G401.6 (cell line): ENCODE data around the gene RRAS2.
"Not testable (repeated sequence)": the region's sequence is repeated elsewhere in the genome, so short reads cannot be mapped to it uniquely, and the experiment has no call there.

Experiments used
- FAIRE-seq: peaks from 2 replicates; lab custom pipeline; 2012; peaks lifted over from hg19 to GRCh38; lab: Jason Lieb, UNC

RRAS2 gene

DNA sequence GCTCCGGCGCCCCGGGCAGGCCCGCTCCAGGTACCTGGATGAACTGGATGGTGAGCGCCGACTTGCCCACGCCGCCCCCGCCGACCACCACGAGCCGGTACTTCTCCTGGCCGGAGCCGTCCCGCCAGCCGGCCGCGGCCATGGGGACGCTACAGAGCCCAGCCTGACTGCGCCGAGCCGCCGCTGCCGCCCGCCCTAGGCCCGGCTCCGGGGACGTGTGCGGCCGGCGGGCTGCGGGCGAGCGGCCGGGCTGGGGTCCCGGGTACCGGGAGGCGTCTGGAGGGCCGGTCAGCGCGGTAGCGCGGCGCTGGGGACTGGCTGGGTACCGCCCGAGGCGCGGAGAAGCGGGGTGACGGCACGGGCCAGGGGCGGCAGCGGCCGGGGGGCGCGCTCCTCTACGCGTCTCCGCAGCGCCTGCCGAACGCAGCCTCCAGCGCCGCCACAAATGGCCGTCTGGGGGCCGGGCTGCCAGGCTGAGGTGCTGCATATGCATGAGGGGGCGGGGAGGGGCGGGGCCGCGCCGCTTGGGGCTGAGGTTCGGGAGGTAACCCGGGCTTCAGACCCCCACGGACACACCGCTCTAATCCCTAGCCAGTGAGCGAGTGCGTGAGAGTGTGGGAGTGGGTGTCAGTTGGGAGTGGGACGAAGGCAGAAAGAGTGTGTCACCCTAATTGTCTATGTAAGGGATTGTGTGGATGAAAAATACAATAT lies at the start of gene RRAS2:
RRAS2 (minus strand) TSS at position 455 of the 711 bp plus-strand sequence; CDS start at position 142, 313 bp downstream.
- FAIRE-seq: no peak

DNA sequence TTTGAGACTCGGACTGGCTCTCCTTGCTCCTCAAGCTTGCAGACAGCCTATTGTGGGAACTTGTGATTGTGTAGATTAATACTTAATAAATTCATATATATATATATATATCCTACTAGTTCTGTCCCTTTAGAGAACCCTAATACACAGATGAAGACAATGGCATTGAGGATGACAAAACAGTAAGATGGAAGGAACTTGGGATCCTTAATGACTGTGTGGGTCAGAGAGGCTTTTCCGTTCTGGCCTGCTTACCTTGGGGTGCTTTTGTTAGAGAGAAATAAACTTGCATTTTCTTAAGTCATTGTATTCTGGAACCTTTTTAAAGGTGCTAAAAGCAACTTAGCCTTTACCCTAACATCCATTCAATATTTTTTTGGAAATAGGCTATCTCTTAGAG lies 49.6 kb upstream of the RRAS2 start:
- no peak for FAIRE-seq

DNA sequence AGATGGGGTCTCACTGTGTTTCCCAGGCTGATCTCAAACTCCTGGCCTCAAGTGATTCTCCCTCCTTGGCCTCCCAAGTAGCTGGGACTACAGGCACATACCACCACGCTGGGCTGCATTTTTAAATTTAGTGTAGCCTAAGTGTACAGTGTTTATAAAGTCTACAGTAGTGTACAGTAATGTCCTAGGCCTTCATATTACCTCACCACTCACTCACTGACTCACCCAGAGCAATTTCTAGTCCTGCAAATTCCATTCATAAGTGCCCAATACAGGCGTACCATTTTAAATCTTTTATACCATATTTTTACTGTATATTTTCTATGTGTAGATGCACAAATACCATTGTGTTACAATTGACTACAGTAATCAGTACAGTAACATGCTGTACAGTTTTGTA lies 47.1 kb upstream of the RRAS2 start:
- FAIRE-seq: not testable (repeated sequence)

DNA sequence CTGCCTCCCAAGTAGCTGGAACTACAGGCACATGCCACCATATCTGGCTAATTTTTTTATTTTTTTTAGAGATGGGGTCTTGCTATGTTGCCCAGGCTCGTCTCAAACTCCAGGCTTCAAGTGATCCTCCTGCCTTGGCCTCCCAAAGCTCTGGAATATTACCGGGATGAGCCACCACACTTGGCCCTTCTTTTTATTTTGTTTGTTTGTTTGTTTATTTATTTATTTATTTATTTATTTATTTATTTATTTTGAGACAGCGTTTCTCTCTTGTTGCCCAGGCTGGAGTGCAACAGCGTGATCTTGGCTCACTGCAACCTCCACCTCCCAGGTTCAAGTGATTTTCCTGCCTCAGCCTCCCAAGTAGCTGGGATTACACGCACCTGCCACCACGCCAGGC lies 44.5 kb upstream of the RRAS2 start:
- not testable (repeated sequence) for FAIRE-seq

DNA sequence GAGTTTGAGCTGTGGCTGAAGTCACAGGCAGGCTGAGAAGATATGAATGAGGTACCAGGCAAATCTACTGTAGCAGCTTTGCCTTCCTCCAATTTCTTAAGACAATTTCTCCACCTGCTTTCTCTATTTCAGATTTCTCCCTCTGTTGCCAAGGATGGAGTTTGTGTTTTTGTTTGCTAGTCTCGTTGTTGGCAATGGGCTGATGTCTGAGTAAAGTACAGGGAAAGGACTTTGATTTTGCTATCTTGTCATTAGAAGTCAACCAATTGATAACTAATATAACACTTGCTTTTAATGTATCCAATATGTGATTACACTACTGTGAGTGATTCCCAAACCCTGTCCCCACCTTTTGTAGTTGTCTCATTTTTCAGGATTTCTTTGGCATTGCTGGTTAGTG lies 40.1 kb upstream of the RRAS2 start:
- no peak for FAIRE-seq

DNA sequence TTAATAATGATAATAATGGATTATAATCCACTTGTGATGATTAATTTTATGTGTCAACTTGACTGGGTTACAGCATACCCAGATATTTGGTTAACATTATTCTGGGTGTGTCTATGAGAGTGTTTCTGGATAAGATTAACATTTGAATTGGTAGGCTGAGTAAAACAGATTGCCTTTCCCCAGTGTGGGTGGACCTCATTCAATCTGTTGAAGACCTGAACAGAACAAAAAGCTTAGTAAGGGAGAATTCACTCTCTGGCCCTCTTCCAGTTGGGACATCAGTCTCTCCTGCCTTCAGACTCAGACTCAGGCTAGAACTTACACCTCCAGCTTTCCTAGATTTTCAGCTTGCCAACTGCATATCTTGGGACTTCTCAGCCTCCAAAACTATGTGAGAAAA lies 37.3 kb upstream of the RRAS2 start:
- FAIRE-seq: no peak

DNA sequence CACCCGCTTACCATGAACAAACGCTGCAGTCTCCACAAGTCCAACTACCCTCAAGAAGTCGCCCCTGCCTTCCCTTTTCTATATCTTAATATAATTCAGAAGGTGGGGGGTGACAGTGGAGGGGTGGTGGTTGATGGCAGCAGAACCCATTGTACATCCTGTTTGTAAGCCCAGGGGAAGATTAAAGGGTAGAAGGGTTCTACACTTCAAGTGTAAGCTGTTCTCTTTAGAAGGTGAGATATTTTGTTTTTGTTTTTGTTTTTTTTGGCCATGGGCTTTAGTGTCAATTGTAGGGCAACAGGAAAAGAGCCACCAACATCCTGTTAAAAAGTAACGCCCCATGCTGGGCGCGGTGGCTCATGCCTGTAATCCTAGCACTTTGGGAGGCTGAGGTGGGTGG lies 34.9 kb upstream of the RRAS2 start:
- no peak for FAIRE-seq

DNA sequence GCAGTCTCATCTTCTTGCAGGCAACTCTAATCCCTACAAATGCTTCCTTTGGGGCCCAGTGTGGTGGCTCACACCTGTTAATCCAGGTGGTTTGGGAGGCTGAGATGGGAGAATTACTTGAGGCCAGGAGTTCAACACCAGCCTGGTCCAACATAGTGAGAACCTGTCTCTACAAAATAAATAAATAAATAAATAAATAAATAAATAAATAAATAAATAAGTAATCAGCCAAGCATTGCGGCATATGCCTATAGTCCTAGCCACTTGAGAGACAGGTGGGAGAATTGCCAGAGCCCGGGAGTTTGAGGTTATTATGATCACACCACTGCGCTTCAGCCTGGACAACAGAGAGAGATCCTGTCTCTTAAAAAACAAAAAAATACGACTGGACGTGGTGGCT lies 34.1 kb upstream of the RRAS2 start:
- FAIRE-seq: no peak

DNA sequence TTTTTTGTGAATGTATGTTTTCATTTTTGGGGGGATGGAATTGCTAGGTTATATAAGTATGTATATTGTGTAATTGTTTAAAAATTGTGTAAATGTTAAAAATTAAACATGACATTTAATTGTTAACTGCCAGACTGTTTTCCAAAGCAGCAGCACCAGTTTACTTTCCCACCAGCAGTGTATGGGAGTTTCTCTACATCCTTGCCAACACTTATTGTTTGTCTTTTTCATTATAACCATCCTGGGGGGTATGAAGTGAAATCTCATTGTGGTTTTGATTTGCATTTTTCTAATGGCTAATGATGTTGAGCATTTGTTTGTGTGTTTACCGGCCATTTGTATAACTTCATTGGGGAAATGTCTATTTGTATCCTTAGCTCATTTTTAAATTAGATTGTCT lies 31.7 kb upstream of the RRAS2 start:
- no peak for FAIRE-seq

DNA sequence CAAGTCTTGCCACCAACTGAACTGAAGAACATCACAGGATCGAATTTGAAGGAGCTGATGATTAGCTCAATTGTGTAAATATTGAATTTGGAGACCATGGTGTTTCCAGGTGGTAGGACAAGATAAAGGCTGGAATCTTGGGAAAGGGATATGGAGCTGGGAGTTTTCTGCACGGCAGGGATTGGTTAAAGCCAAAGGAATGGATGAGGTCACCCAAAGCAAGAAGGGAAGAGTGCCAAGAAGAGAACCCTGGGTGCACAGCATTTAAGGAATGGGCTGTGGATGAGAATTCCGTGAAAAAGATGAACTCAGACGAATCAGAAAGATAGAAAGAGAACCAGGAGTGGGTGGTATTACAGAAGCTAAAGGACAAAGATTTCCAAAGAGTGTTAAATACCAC lies 29.4 kb upstream of the RRAS2 start:
- FAIRE-seq: no peak

DNA sequence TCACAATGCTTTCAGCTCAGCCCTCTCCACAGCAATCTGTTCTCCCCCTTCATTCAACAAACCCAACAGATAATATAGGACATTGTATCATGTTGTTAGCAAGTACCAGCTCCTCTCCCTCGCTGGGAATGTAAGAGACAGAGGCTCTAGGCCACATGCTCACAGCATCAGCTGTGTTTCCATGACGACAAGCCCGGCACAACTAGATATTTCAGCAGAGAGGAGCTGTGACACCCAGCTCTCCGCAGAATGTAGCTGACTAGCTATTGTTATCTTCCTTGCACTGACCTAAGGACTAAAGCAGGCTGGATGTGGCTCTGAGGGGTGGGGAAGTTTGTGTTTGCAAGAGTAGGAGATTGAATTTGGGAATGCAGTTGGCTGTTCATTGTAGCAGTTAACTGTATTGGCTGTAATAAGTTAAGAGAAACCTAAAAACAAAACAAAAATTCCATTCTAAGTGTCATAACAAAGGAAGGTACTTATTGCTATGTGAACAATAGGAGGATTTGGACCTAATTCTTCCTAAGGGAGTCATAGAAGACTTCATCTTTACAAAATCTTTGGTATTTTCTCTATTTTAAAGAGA lies 28.0 kb upstream of the RRAS2 start:
- FAIRE-seq: no peak

DNA sequence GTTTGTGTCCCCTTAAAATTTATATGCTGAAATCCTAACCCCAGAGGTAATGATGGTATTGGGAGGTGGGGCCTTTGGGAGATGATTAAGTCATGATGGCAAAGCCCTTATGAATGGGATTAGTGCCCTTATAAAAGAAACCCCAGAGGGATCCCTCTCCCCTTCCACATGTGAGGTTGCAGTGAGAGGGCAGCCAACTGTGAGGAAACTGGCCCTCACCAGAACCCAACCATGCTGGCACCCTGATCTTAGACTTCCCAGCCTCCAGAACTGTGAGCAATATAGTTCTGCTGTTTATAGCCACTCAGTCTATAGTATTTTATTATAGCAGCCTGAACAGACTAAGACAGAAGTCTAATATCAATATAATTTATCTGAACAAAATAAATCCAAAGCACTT lies 27.1 kb upstream of the RRAS2 start:
- FAIRE-seq: no peak

DNA sequence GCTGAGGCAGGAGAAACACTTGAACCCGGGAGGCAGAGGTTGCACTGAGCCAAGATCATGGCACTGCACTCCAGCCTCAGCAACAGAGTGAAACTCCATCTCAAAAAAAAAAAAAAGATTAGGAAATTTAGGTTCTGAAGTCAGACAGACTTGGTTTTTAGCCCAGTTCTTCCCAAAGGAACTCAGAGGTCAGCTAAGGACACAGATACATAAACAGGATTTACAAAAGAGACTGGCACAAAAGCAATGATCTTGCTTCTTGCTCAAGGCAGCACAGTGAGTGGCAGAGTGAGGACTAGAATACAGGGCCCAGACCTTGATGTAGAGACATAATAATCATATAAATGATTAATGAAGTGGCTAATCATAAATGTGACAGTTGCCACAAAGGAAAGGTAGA lies 25.4 kb upstream of the RRAS2 start:
- no peak for FAIRE-seq

DNA sequence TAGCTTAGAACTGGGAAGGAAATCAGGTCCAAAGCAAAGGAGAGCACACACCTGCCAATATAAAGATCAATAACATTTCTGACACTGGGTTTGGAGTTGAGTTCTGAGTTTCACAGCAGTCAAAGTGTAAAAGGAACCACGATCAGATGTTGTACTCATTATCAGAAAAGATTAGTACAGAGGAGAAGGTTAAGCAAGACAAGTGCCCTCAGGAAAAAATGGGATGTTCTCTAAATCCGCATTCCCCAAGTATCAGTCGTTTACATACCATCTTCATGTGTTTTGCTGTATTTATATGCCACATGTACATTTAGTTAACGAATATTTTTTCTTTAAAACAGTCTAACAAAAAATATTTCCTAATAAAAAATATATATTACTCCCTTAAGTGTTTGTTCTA lies 23.0 kb upstream of the RRAS2 start:
- FAIRE-seq: peak; percentile 70

DNA sequence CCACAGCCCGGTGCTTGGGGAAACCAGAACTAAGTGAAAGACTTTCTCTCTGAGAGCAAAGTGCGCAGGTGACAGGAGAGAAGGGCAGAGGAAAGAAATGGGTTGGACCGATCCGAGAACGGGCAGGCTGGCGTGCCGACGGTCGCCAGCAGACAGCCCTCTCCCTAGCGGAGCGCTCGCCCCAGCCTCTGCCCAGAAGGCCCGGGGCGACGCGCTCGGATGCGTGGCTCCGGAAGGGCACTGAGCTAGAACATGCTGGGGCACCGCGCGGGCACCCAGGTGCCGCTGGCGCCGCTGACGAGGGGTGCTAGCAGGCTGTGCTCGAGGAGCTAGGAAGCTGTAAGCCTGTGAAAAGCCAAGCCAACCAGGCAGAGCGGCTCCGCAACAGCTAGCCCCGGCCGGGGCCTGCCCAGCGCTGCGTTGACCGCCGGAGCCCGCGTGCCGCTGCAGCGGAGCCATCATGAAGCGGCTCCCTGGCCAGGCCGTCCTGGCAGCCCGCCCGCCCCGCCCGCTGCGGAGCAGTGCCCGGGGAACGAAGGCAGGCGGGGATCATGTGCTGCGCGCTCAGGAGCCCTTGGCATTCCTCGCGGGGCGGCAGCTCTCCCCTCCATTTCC lies 22.1 kb upstream of the RRAS2 start:
- no peak for FAIRE-seq

DNA sequence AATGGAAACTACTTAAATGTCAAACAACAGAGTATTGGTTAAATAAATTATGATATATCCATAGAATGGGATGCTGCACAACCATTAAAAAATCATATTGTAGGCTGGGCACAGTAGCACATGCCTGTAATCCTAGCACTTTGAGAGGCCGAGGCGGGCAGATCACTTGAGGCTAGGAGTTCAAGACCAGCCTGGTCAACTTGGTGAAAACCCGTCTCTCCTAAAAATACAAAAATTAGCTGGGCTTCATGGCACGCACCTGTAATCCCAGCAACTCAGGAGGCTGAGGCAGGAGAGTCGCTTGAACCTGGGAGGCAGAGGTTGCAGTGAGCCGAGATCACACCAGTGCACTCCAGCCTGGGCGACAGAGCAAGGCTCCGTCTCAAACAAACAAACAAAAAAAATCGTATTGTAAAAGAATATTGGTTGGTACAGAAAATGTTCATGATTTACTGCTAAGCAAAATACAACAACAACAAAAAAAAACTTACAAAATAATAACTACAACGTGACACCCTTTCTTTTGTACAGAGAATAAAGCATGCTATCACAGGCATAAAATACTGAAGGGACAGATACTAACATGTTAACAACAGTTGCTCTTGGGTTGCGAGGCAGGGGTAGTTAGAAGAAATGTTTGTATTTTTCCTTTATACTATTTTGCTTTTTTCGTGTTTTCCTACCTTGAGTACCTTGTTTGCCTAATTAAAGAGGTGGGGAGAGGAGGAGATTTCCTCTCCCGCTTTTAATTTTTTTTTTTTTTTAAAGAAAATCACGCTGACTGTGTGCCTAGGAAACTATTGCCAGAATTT lies 21.3 kb upstream of the RRAS2 start:
- FAIRE-seq: no peak

DNA sequence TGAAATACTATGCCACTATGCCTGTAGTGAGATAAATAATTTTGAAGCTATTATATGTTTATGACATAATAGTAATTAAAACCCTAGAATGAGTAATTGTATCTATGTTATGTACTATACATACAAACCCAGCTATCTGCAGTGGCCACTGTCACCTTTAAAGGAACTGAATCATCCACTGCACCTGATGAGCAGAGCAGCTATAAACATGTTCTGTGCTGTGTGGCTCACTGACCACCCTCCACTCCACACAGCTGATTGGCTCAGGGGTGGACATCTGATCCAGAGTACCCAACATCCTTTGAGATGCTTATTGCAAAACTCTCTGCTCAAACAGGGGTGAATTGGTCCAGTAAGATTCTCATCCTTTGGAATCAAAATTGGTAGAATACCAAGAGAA lies 19.2 kb upstream of the RRAS2 start:
- no peak for FAIRE-seq

DNA sequence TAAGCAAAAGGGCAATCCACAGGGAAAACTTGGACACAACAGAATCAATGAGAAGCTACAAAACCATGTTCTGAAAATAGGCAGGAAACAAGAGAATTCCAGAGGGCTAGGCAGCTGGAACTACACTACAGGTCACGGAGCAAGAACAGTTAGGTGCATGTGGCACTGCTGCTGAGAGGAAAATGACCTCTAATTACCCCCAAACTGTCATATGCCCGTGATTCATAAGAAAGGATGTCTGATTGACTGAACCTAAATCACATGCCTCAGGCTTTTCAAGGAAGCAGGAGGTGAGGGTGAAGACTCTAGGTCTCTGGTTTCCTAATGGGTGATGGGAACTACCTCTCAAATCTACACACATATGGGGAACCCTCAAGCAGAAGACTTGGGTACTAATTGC lies 17.9 kb upstream of the RRAS2 start:
- no peak for FAIRE-seq

DNA sequence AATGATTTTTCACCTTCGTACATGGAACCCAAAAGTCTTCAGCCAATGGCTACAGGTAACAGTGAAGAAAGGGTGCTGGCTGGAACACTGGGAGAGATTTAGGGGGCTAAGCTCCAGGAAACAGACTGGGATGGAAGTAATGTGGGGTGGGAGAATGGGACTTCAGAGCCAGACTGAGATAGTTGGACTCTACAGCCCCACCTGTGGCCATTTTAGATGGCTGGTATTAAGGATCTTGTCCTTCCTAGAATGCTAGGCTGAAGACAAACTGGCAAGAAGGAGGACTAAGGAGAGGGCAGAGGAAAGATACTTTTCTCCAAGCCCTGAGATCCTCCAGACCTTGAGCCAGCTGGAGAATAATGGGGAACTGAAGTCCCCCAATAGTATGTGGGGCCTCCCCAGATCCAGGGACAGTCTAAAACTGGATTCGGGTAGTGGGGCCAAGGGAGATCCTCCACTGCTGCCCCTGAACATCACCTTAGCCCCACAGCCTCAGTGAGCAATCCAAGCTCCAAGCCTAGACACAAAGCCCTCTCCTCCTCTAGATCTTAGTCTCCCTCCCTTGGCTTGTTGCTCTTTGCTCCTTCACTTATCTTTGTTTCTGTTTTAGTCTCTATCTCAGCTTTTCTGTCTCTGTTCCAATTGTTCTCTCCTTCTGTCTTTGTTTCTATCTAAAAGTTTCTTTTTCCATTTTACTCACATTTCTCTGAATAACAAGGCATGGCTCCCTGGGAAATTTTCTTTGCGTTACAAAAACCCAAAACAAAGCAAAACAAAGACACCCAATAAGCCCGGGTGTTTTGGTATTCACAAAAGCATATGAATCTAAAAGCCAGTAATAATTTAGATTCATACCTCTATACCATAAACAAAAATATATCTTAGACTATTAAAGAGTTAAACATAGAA lies 16.2 kb upstream of the RRAS2 start:
- no peak for FAIRE-seq

DNA sequence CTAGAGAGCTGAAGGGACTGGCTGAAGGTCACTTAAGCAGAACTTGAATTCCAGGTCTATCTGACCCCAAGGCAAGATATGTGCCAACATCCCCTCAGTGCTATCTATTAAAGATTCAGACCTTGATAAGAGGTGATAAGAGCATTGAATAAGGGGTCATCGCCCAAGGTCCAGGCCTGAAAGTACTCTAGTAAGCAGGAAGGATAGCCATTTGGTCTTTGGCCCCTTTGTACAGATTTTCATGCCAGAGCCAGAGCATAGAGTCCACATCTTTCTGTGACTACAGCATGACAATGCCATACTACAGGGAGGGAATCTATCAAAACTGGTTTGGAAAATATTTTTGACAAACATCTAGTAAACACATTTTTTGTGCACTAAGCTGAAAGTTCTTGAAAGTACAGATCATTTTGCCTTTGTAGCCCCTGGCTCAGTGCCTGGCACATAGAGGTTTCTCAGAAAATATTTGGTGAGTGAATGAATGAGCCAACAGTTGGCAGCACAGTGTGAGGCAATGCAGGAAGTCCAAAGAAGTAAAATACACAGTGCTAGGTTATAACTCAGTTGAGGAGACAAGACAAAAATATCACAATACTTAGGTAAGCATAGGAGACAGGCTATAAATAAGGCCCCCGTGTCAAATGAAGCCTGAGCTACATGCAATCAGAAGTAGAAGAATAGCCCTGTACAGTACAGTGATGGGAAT lies 15.1 kb upstream of the RRAS2 start:
- FAIRE-seq: no peak

DNA sequence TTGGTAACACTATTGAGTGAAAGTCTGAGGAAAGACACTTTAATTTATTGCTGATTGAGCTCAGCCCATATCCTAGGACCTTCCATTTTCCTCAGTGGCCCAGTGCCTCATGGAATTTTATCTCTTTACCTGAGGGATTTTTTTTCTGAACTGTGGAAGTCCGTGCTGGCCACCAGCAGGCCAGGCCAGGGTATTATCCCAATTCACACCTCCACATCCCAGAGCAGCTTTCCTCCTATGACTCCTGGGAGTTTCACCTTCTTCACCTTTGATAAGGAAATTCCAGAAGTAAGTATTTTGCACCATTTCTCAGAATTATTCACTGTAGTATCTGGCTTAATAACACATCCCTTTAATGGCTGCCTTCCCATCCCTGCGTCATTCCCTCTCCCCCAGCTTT lies 13.0 kb upstream of the RRAS2 start:
- no peak for FAIRE-seq
